ENCODE results near the gene RASGEF1C.

The RASGEF1C gene

GRCh38 chr5:180173198-180173544, 35.8 kb downstream of the RASGEF1C start:
- TF ChIP-seq CTCF (IDR thresholded peaks at IDR 0.05; ENCODE audit: low read depth, low read length): no peak
- DNase-seq (ENCODE audit: extremely low read depth, low read depth): no peak

GRCh38 chr5:180172447-180173197, 36.4 kb downstream of the RASGEF1C start:
- TF ChIP-seq CTCF (IDR thresholded peaks at IDR 0.05; ENCODE audit: low read depth, low read length): no peak
- no peak for DNase-seq (ENCODE audit: extremely low read depth, low read depth)

- no peak for DNase-seq (ENCODE audit: extremely low read depth, low read depth)
- no peak for TF ChIP-seq CTCF (IDR thresholded peaks at IDR 0.05; ENCODE audit: low read depth, low read length)
Observed at GRCh38 chr5:180171568-180172094, 37.4 kb downstream of the RASGEF1C start.

- TF ChIP-seq CTCF (IDR thresholded peaks at IDR 0.05; ENCODE audit: low read depth, low read length): no peak
Observed at GRCh38 chr5:180170810-180171567, 38.0 kb downstream of the RASGEF1C start.

GRCh38 chr5:180170106-180170809, 38.8 kb downstream of the RASGEF1C start:
- no peak for DNase-seq (ENCODE audit: extremely low read depth, low read depth)

More at GRCh38 chr5:180170810-180171567, 38.0 kb downstream of the RASGEF1C start:
- no peak for DNase-seq (ENCODE audit: extremely low read depth, low read depth)

More at GRCh38 chr5:180170106-180170809, 38.8 kb downstream of the RASGEF1C start:
- TF ChIP-seq CTCF (IDR thresholded peaks at IDR 0.05; ENCODE audit: low read depth, low read length): no peak
